Large intestine (tissue), 3 donors: ENCODE measurements around the gene ACTN4. TPM values are rescaled to one million over a fixed set of nuclear protein-coding genes. Genes with fewer than 3 reads are reported as not detected.

ENCODE experiments used
- DNase-seq, 2 donors: peaks; one replicate each; pipeline versions ENCODE4 v3.0.0 to v3.0.0-alpha.2; 2013
- H3K27ac ChIP-seq: one replicate; pipeline ENCODE4 v1.5.1; 2013; ENCODE audit warnings: low read length
- H3K27me3 ChIP-seq: 2 replicates; pipeline ENCODE4 v1.6.1; 2013; ENCODE audit warnings: low read length; ENCODE audit not compliant: control insufficient read depth, insufficient read depth
- H3K36me3 ChIP-seq: 2 replicates; pipeline ENCODE4 v1.6.1; 2013; ENCODE audit warnings: low read length; ENCODE audit not compliant: control insufficient read depth, insufficient read depth
- H3K4me1 ChIP-seq: one replicate; pipeline ENCODE4 v1.6.1; 2013; ENCODE audit warnings: low read length; ENCODE audit not compliant: control insufficient read depth, insufficient read depth
- H3K4me3 ChIP-seq: one replicate; pipeline ENCODE4 v1.5.1; 2013; ENCODE audit warnings: low read length
- H3K9me3 ChIP-seq: one replicate; pipeline ENCODE4 v1.6.1; 2013; ENCODE audit warnings: mild to moderate bottlenecking, low read depth, low read length, moderate library complexity; ENCODE audit not compliant: control insufficient read depth
- WGBS: methylation state at CpG from one replicate; pipeline ENCODE4 v1.1.5; 2013; ENCODE audit warnings: low lambda C conversion rate; ENCODE audit not compliant: insufficient coverage; 5-methylcytosine and 5-hydroxymethylcytosine counted together
- polyA plus RNA-seq: library from polyadenylated mRNA; unstranded; fragments of 120-200 nt; gene quantifications from one replicate; pipeline ENCODE4 v1.2.1, GENCODE V29; 2013

Gene ACTN4
- polyA plus RNA-seq, 1 donor, result 747 TPM

DNA sequence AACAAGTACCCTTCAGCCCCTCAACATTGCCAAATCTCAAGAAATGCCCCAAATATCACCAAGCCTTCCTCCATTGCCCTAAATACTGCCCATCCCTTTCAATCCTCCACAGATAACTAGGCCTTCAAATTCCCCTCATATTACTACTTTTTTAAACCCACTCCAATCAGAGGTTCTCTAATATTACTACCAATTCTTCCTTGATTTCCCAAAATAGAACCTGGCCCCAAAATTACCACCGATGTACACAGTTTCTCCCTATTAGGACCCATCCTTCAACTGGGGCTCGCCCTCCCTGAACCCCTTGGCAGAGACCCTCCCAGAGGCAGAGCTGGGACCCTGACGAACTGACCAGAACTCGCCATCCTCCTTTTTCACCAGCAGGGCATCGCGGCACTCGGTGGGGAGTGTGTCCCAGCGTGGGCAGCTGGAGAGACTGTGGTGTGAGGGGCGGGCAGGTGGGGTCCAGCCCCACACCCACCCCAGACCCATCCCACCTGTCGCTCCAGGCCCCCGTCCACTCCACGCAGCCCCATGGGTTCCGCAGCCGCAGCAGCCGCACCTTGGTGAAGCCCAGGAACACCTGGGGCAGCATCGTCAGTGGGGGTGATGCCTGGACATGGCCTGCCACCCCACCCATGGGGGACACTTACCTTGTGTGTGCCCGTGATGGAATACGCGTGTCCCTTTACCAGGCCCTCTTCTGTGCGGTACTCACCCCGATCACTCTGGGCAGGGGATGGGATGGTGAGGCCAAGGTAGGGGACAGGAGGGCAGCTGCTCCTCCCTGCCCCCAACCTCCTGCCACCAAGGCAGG, 90.7 kb downstream of the ACTN4 start:
- H3K27me3 ChIP-seq, result no peaks in the 10 kb centered on the region
- peaks cover 21% of the 10 kb centered on the region for H3K4me1 ChIP-seq
- peaks cover 8% of the 10 kb centered on the region for H3K36me3 ChIP-seq
- no peak overlapping the region for H3K4me3 ChIP-seq
- DNase-seq, result no peak
- no CpG with 5 or more reads among the region's 21 CpGs for WGBS
- H3K9me3 ChIP-seq, result peaks cover 6% of the 10 kb centered on the region
- H3K27ac ChIP-seq, result no peak overlapping the region

DNA sequence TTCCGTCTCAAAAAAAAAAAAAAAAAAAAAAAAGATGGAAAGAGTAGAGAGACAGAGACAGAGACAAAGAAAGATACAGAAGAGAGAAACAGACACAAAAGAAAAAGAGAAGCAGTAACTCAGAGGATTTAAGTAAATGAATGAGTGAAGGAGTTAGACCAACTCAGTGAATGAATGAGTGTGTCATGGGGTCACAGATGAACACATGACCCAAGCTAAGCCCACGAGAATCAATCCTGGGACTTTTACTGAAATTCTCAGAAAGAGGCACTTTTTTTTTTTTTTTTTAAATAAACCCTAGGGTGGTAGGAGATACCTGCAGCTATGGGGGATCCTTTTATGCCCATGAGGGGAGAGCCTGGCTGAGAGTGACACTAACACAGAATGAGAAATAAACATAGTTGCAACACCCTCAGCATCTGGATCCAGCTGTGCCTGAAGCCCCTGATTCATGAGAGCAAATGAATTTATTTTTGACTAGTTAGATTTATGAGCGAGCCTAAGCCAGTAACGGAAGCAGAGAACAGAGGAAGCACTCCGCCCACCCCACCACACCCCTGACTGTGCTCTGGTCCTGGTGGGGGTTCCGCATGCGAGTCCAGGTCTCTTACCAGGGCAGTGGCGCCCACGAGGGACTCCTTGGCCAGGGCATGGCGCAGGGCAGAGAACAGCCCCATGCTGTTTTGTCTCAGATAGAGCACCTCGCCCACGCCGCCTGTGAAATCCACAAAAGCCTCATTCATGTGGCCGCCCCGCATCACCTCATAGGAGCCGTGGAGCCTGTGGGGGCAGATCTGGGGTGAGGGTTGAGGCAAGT, 92.2 kb downstream of the ACTN4 start:
- no peaks in the 10 kb centered on the region for H3K27me3 ChIP-seq
- no peak overlapping the region for H3K4me3 ChIP-seq
- DNase-seq, result no peak
- peaks cover 6% of the 10 kb centered on the region for H3K9me3 ChIP-seq
- no peaks in the 10 kb centered on the region for H3K36me3 ChIP-seq
- peaks cover 8% of the 10 kb centered on the region for H3K4me1 ChIP-seq
- H3K27ac ChIP-seq, result no peak overlapping the region
- no CpG with 5 or more reads among the region's 16 CpGs for WGBS

DNA sequence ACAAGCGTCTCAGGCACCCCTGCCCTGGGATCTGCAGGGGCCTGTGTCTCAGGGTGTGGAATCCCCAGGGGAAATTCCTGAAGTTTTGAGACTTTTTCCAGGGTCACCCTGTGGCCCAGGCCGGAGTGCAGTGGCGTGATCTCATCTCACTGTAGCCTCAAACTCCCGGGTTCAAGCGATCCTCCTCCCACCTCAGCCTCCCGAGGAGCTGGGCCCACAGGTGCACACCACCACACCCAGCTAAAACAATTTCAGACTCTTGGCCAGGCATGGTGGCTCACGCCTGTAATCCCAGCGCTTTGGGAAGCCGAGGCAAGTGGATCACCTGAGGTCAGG, 92.8 kb downstream of the ACTN4 start:
- Histone ChIP-seq H3K4me1 (peaks cover 8% of the 10 kb centered on the region), H3K36me3 (no peaks in the 10 kb centered on the region), H3K9me3 (peaks cover 6% of the 10 kb centered on the region), H3K4me3 (no peak overlapping the region), H3K27me3 (no peaks in the 10 kb centered on the region), H3K27ac (no peak overlapping the region)
- WGBS, result no CpG with 5 or more reads among the region's 9 CpGs
- DNase-seq, result no peak

DNA sequence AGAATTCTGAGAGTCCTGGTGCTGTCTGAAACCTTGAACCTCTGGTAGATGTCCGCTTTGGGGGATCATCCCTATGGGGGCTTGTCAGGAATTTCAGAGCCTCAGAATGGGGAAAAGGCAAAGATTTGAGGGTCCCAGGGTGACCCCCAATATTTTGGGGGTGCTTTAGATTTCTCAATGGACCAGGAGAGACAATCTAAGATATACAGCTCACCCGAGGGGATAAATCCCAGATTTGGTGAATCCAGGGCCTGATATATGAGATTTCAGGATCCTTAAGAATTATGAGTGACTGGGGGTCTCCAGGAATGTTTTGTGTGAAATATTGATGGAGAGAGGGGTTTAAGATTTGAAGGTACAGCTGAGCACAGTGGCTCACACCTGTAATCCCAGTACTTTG, 93.5 kb downstream of the ACTN4 start:
- DNase-seq, result no peak
- Histone ChIP-seq H3K4me3 (no peak overlapping the region), H3K27ac (no peak overlapping the region), H3K27me3 (no peaks in the 10 kb centered on the region), H3K4me1 (peaks cover 8% of the 10 kb centered on the region), H3K36me3 (no peaks in the 10 kb centered on the region), H3K9me3 (peaks cover 6% of the 10 kb centered on the region)
- WGBS, result no CpG with 5 or more reads among the region's 2 CpGs

DNA sequence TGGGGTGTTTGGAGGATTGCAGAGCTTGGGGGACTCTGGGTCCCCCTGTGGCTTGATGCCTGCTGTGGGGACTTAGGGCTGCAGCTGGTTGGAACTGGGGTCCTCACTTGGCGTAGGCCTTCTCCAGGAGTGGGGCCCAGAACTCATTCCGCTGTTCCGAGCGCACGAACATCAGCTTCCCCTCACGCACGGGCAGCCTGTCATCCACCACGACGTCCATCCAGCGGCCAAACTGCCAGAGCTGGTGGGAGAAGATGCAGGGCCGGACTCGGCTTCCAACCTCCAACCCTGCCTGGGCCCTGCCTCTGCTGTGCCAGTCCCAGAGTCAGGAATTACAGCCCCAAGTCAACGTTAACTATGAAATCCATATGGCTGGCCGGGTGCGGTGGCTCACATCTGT, 94.2 kb downstream of the ACTN4 start:
- Histone ChIP-seq H3K27ac (no peak overlapping the region), H3K4me1 (peaks cover 8% of the 10 kb centered on the region), H3K27me3 (no peaks in the 10 kb centered on the region), H3K4me3 (no peak overlapping the region), H3K9me3 (peaks cover 6% of the 10 kb centered on the region), H3K36me3 (no peaks in the 10 kb centered on the region)
- WGBS, result no CpG with 5 or more reads among the region's 15 CpGs
- DNase-seq, result no peak

DNA sequence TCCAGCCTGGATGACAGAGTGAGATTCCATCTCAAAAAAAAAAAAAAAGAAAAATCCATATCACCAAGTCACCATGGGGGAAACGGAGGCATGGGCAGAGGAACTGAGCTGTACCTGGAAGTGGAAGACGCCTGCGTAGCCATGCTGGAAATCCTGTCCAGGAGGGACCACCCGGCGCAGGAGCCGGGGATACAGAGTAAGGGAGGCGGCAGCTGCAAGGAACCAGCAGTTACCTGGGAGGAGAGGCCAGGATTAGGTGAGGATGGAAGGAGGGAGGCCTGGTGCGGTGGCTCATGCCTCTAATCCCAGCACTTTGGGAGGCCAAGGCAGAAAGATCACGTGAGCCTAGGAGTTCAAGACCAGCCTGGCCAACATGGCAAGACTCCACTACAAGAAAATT, 94.8 kb downstream of the ACTN4 start:
- peaks cover 2% of the 10 kb centered on the region for H3K9me3 ChIP-seq
- WGBS, result no CpG with 5 or more reads among the region's 9 CpGs
- no peaks in the 10 kb centered on the region for H3K27me3 ChIP-seq
- no peak overlapping the region for H3K4me3 ChIP-seq
- no peaks in the 10 kb centered on the region for H3K36me3 ChIP-seq
- DNase-seq, result no peak
- no peak overlapping the region for H3K27ac ChIP-seq
- peaks cover 5% of the 10 kb centered on the region for H3K4me1 ChIP-seq

DNA sequence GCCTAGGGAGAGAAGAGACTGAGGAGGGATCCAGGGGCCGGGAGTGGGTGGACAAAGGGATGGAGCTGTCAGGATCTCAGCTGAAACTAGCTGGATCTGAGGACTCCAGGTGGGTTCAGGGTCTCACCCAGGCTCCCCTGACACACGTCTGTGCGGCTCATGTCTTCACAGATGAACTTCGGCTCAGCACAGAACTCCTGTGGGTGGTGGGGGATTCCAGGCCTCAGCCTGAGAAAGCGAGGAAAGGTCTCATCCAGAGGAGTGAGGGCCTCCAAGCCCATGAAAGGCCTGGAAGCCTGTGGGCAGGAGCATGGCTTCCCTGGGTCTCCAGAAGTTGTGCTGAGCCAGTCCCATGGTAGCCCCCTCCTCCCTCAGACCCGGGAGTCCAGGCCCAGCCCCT, 95.5 kb downstream of the ACTN4 start:
- Histone ChIP-seq H3K4me3 (no peak overlapping the region), H3K9me3 (no peaks in the 10 kb centered on the region), H3K36me3 (no peaks in the 10 kb centered on the region), H3K4me1 (no peaks in the 10 kb centered on the region), H3K27ac (no peak overlapping the region), H3K27me3 (no peaks in the 10 kb centered on the region)
- no CpG with 5 or more reads among the region's 6 CpGs for WGBS
- DNase-seq, result no peak

DNA sequence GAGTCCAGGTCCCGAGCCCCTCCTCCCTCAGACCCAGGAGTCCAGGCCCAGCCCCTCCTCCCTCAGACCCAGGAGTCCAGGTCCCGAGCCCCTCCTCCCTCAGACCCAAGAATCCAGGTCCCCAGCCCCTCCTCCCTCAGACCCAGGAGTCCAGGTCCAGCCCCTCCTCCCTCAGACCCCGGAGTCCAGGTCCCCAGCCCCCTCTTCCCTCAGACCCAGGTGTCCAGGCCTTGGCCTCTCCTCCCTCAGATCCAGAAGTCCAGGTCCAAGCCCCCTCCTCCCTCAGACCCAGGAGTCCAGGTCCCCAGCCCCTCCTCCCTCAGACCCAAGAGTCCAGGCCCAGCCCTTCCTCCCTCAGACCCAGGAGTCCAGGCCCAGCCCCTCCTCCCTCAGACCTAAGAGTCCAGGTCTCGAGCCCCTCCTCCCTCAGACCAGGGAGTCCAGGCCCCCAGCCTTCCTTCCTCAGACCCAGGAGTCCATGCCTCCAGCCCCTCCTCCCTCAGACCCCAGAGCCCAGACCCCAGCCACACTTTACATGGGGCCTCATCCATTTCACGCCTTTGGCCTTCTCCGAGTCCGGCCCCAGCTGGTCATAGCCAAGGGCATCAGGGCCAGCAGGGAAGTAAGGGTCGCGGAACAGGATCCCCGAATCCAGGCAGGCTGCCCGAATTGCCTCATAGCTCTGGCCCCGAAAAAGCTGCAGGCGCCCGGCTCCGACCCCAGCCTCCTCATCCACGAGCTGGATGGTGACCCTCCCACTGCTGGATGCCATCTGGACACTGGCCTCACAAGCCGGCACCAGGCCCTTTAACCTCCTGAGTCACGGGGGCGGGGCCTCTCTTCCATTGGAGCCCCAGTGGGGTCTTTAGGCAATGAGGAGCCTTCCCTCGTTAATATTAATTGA, 96.2 kb downstream of the ACTN4 start:
- WGBS, result no CpG with 5 or more reads among the region's 20 CpGs
- Histone ChIP-seq H3K27ac (no peak overlapping the region), H3K4me3 (no peak overlapping the region), H3K36me3 (no peaks in the 10 kb centered on the region), H3K4me1 (no peaks in the 10 kb centered on the region), H3K9me3 (no peaks in the 10 kb centered on the region), H3K27me3 (no peaks in the 10 kb centered on the region)
- DNase-seq, result no peak

DNA sequence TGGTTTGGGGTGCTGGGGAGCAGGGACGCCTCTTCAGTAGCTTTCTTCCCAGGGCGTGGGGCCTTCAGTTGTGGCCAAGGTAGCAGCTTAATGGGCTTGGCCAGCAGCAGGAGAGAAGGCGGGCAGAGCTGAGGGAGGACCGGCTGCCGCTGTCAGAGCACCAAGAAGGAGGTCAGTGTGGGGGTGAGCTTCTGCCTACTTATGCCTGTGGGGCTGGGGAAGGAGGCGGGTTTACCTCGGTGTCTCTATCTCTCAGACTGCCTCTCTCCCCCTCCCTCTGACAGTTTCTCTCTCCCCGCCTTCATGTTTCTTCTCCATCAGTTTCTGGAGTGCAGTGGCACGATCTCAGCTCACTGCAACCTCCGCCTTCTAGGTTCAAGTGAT, 96.8 kb downstream of the ACTN4 start, which contains the start of gene CAPN12:
TSS of gene CAPN12 (minus strand) at position 177 of the 384 bp plus-strand sequence. CDS start 309 bp downstream, outside the sequence.
- H3K4me3 ChIP-seq, result no peak within 1 kb of the TSS
- no peaks in the 10 kb centered on the region for H3K4me1 ChIP-seq
- no peak within 1 kb of the TSS for H3K27ac ChIP-seq
- H3K9me3 ChIP-seq, result no peaks in the 10 kb centered on the region
- no peaks in the 10 kb centered on the region for H3K36me3 ChIP-seq
- no peak for DNase-seq
- WGBS, result 100% methylated on average over 1 of the region's 10 CpGs
- no peaks in the 10 kb centered on the region for H3K27me3 ChIP-seq

DNA sequence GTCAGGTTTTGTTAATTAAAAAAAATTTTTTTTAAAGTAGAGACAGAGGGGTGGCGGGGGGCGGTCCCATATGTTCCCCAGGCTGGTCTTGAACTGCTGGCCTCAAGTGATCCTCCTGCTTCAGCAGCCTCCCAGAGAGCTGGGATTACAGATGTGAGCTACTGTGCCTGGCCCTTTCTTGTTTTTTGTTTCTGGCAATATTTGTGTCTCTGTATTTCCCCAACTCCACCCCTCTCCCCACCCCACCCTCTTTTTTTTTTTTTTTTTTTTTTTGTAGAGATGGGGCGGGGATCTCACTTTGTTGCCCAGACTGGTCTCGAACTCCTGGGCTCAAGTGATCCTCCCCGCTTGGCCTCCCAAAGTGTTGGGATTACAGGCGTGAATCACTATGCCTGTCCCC, 97.4 kb downstream of the ACTN4 start:
- Histone ChIP-seq H3K27ac (no peak overlapping the region), H3K4me1 (no peaks in the 10 kb centered on the region), H3K36me3 (no peaks in the 10 kb centered on the region), H3K9me3 (no peaks in the 10 kb centered on the region), H3K27me3 (no peaks in the 10 kb centered on the region), H3K4me3 (no peak overlapping the region)
- no peak for DNase-seq
- WGBS, result no CpG with 5 or more reads among the region's 6 CpGs
